Stomach (tissue), 9 donors: ENCODE results near the gene SYT11. TPM values are rescaled to one million over a fixed set of nuclear protein-coding genes. Genes with fewer than 3 reads are reported as not detected.

Experiments used
- DNase-seq, 2 donors: peaks; one replicate each; pipeline versions ENCODE4 v3.0.0 to v3.0.0-alpha.2; 2013 to 2019
- H3K27ac ChIP-seq, 5 donors: fragments of 200-600 bp in 4 of 5; sonication (generic) in 4 of 5; one replicate each; pipeline ENCODE4 v1.5.1; 2013 to 2019; ENCODE audit warnings: mild to moderate bottlenecking in 1 of 5, moderate library complexity in 1 of 5
- H3K27me3 ChIP-seq, 3 donors: fragments of 200-600 bp; sonication (generic); one replicate each; pipeline ENCODE4 v1.5.1; 2017 to 2019; ENCODE audit warnings: mixed run types in 1 of 3
- H3K36me3 ChIP-seq, 4 donors: fragments of 200-600 bp; sonication (generic); 1 replicate in 3 of 4; 2 replicates in 1 of 4; pipeline ENCODE4 v1.5.1; 2016 to 2019
- H3K4me1 ChIP-seq, 4 donors: fragments of 200-600 bp; sonication (generic); one replicate each; pipeline ENCODE4 v1.5.1; 2016 to 2019
- H3K4me3 ChIP-seq, 4 donors: fragments of 200-600 bp; sonication (generic) in 3 of 4; one replicate each; pipeline ENCODE4 v1.5.1; 2016 to 2019; ENCODE audit warnings: mild to moderate bottlenecking in 1 of 4
- H3K9me3 ChIP-seq, 4 donors: fragments of 200-600 bp; sonication (generic); one replicate each; pipeline ENCODE4 v1.5.1; 2016 to 2019
- EP300 ChIP-seq: sonication (generic); formaldehyde crosslinking; IDR thresholded peaks from one replicate; pipeline ENCODE4 v1.6.1; 2017; ENCODE audit warnings: antibody characterized with exemption
- POLR2A ChIP-seq, 4 donors: fragments of 450-650 bp; IDR thresholded peaks; one replicate each; pipeline ENCODE4 v1.6.1; 2016; ENCODE audit warnings: antibody characterized with exemption in 4 of 4, control low read depth in 2 of 4, mild to moderate bottlenecking in 1 of 4, moderate library complexity in 1 of 4
- POLR2AphosphoS5 ChIP-seq, 3 donors: sonication (generic); formaldehyde crosslinking; IDR thresholded peaks; one replicate each; pipeline ENCODE4 v1.6.1; 2016; ENCODE audit warnings: antibody characterized with exemption in 3 of 3
- WGBS, 5 donors: extraction: QIAGEN DNeasy Blood & Tissue Kit in 3 of 5; methylation state at CpG; one replicate each; pipeline versions ENCODE4 v1.1.5 to v1.1.7; 2013 to 2018; 5-methylcytosine and 5-hydroxymethylcytosine counted together
- intact Hi-C: fragments of 100-400 bp; cut with DNase I; formaldehyde crosslinking; loops from one replicate; pipeline ENCODE4 v1.15.1; 2023; ENCODE audit warnings: low total_unique reads
- polyA plus RNA-seq, 3 donors: library from polyadenylated mRNA; stranded (reverse); fragments of 200-250 nt; gene quantifications; one replicate each; pipeline ENCODE4 v1.2.3, GENCODE V29; 2013
- total RNA-seq, 5 donors: library from RNA; depleted of rRNA; stranded (reverse); fragments of >200 nt; gene quantifications; one replicate each; pipeline versions ENCODE4 v1.1.0 to v1.2.3, GENCODE V29; 2014 to 2016
- TF ChIP-seq, protein P1 (sequence below), 7 experiments: fragments of 450-650 bp in 4 of 7; fragments of 200-600 bp in 3 of 7; sonication (generic) in 3 of 7; IDR thresholded peaks; one replicate each; pipeline ENCODE4 v1.5.1; 2016 to 2019; ENCODE audit warnings: antibody characterized with exemption in 7 of 7, control low read depth in 2 of 7, mild to moderate bottlenecking in 1 of 7
- donor health status: healthy with polysubstance abuse.
- donor health status: Bipolar disorder and iron deficiency.
- donor health status: healthy.

SYT11 gene
- total and polyA plus RNA-seq, 8 donors, result 0.76 to 12.9 (median 1.7) TPM

DNA sequence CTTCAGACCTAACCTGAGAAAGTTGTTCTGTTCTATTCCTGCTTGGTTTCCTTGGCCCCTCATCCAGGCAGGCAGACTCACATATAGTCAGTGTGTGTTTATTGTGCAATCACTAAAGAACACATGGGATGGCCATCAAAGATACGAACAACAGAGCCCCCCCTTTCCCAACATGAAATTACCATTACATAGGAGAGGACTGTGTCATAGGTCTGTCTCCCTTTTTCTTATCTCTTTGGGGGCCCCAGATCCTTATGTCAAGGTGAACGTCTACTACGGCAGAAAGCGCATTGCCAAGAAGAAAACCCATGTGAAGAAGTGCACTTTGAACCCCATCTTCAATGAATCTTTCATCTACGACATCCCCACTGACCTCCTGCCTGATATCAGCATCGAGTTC lies 21.6 kb downstream of the SYT11 start:
- Histone ChIP-seq H3K36me3 (peaks cover 4 to 37% (median 21%) of the 10 kb centered on the region in 4 donors), H3K4me3 (no peak overlapping the region), H3K27me3 (no peaks in the 10 kb centered on the region), H3K9me3 (no peaks in the 10 kb centered on the region), H3K27ac (no peak overlapping the region), H3K4me1 (no peaks in the 10 kb centered on the region)
- intact Hi-C loops, result no loop called here
- TF ChIP-seq POLR2A (IDR thresholded peaks at IDR 0.05) (no peak), POLR2AphosphoS5 (IDR thresholded peaks at IDR 0.05) (no peak), EP300 (no peak)
- TF ChIP-seq, protein P1, sequence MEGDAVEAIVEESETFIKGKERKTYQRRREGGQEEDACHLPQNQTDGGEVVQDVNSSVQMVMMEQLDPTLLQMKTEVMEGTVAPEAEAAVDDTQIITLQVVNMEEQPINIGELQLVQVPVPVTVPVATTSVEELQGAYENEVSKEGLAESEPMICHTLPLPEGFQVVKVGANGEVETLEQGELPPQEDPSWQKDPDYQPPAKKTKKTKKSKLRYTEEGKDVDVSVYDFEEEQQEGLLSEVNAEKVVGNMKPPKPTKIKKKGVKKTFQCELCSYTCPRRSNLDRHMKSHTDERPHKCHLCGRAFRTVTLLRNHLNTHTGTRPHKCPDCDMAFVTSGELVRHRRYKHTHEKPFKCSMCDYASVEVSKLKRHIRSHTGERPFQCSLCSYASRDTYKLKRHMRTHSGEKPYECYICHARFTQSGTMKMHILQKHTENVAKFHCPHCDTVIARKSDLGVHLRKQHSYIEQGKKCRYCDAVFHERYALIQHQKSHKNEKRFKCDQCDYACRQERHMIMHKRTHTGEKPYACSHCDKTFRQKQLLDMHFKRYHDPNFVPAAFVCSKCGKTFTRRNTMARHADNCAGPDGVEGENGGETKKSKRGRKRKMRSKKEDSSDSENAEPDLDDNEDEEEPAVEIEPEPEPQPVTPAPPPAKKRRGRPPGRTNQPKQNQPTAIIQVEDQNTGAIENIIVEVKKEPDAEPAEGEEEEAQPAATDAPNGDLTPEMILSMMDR (IDR thresholded peaks at IDR 0.05), result no peak
- 73 to 85% (median 78%) methylated on average over 6 of the region's 6 CpGs for WGBS, 5 donors
- DNase-seq, result no peak

DNA sequence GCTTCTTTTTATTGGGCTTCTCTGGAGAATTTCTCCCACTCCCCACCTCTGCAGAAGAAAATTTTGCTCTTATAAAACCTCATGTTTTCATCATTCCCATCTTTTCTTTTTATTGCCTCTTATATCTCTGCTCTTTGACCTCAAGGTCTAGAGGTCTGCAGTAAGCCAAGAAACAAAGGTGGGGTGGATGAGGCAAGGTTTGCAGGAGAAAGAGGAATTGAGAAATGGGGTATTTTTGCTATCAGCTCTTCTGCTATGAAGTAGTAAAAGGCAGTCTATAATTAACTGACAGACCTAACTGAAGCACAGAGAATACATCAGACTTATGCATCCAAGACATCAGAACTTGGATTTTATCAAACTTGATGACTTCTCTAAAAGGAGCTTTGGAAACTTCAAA lies 22.9 kb downstream of the SYT11 start:
- no peak for DNase-seq
- intact Hi-C loops, result no loop called here
- no peaks in the 10 kb centered on the region for H3K9me3 ChIP-seq
- no peaks in the 10 kb centered on the region for H3K27me3 ChIP-seq
- no peak for TF ChIP-seq EP300
- no peak for TF ChIP-seq POLR2AphosphoS5 (IDR thresholded peaks at IDR 0.05)
- no peak for TF ChIP-seq POLR2A (IDR thresholded peaks at IDR 0.05)
- TF ChIP-seq, protein P1 (IDR thresholded peaks at IDR 0.05), result no peak
- no peak overlapping the region for H3K4me3 ChIP-seq
- no peaks in the 10 kb centered on the region for H3K4me1 ChIP-seq
- peaks cover 4 to 37% (median 21%) of the 10 kb centered on the region in 4 donors for H3K36me3 ChIP-seq
- H3K27ac ChIP-seq, result no peak overlapping the region

DNA sequence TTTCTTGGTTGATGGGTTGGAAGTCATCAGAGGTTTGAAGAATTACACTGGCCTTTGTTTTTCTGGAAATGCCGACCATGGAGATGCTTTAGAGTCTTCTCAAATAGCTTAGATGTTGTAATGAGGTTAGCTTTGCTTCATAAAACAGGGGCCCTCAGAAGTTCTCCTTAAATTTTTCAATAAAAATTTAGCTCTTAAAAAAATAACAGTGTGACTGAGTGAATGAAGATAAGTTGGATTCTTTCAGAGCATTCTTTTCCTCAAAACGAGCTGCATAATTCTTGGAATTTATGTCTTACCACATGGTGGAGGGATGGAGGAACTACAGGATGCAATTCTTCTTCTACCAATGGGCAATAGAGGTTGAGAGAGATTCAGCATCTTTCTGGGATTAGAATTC lies 23.4 kb downstream of the SYT11 start:
- no peaks in the 10 kb centered on the region for H3K4me1 ChIP-seq
- TF ChIP-seq POLR2A (IDR thresholded peaks at IDR 0.05) (no peak), POLR2AphosphoS5 (IDR thresholded peaks at IDR 0.05) (no peak), EP300 (no peak)
- TF ChIP-seq, protein P1 (IDR thresholded peaks at IDR 0.05), result no peak
- no peak overlapping the region for H3K4me3 ChIP-seq
- no peak overlapping the region for H3K27ac ChIP-seq
- WGBS, 5 donors, result 67 to 83% (median 71%) methylated on average over 2 of the region's 2 CpGs
- peaks cover 4 to 38% (median 21%) of the 10 kb centered on the region in 4 donors for H3K36me3 ChIP-seq
- no peaks in the 10 kb centered on the region for H3K27me3 ChIP-seq
- DNase-seq, result no peak
- intact Hi-C loops, result no loop called here
- no peaks in the 10 kb centered on the region for H3K9me3 ChIP-seq

- no peak overlapping the region for H3K27ac ChIP-seq
- no peaks in the 10 kb centered on the region for H3K9me3 ChIP-seq
- no peak for DNase-seq
- WGBS, 5 donors, result 55 to 67% (median 63%) methylated on average over 9 of the region's 9 CpGs
- H3K4me1 ChIP-seq, result no peaks in the 10 kb centered on the region
- H3K36me3 ChIP-seq, result peaks cover 4 to 41% (median 21%) of the 10 kb centered on the region in 4 donors
- TF ChIP-seq, protein P1 (IDR thresholded peaks at IDR 0.05), result no peak
- no peak for TF ChIP-seq POLR2A (IDR thresholded peaks at IDR 0.05)
- no peak for TF ChIP-seq POLR2AphosphoS5 (IDR thresholded peaks at IDR 0.05)
- no peak for TF ChIP-seq EP300
- no peak overlapping the region for H3K4me3 ChIP-seq
- intact Hi-C loops, result no loop called here
- H3K27me3 ChIP-seq, result no peaks in the 10 kb centered on the region
Measured at GRCh38 chr1:155884031-155884960, 24.9 kb downstream of the SYT11 start.
